NCI-H1417 treated with DMSO at 0.1 percent for 48 hours (cell line): ENCODE measurements around the gene THADA.
"Not testable (repeated sequence)": the region's sequence is repeated elsewhere in the genome, so short reads cannot be mapped to it uniquely, and the experiment has no call there.

Experiments
- DNase-seq: peaks from one replicate; lab custom pipeline; 2025; lab: John Stamatoyannopoulos, UW

THADA gene

DNA sequence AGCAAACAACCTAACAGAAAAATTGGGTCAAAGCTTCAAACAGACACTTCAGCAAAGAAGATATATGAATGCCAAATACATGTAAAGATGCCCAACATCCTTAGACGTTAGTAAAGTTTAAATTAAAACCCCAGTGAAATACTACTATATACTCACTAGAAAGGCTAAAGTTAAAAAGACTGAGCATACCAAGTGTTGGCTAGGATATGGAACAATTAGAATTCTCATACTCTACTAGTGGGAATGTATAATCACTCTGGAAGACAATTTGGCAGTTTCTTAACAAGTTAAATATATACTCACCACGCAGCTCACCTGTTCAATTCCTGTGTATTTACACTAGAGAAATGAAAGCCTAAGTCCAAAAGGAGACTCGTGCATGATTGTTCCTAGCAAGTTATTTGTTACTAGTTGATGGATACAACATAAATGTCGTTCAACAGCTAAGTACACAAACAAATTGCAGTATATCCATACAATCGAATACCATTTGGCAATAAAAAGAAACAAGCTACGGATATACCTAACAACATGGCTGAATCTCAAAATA lies 185.7 kb downstream of the THADA start:
- no peak for DNase-seq

DNA sequence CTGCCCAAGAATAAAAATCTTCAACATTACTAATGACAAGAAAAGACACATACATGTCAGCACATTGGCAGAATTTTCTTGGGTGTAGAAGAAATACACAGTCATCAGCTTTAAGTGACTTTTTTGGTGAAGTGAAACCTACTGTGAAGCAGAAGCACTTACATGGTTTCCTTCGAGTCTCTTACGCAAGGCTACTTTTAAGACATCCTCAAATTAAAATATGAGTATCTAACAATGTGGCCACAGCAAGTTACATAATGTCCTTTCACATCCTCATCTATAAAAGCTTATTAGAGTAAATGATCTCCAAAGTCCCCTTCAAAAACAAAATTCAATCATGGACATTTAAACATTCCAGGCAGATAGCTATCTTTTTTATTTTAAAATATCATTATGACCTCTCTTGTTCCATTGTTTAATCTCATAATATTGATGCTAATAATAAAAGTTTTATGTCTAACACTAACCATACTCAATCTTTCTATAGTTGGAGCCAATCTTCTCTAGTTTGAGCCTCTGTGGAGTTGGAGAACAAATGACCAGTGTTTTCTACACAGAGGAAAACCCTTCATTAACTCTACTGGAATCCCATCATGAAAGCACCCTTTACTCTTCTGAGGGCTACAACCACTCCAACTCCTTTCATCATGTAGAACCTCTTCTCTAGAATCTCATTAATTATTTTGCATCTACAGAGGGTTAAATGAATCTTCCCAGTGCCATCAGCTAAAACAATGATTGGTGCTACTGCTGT lies 187.3 kb downstream of the THADA start:
- DNase-seq: no peak

DNA sequence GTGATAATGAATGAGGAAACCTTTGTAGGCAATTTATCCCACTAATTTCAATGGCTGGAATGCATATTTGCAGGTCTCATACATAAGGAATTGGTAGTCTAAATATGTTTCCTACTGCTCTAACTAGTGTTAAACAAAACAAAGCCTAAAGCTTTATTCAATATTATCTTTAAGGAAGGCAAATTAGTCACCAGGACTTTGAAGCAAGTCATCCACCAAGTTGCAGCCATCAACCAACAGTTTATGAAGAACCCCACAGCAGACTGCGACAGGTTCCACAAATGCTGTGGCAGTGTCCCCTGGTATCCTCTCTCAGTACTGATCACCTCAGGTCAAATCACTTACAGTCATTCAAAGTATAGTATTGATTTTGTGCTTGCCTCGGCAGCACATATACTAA lies 187.9 kb downstream of the THADA start:
- DNase-seq: no peak

DNA sequence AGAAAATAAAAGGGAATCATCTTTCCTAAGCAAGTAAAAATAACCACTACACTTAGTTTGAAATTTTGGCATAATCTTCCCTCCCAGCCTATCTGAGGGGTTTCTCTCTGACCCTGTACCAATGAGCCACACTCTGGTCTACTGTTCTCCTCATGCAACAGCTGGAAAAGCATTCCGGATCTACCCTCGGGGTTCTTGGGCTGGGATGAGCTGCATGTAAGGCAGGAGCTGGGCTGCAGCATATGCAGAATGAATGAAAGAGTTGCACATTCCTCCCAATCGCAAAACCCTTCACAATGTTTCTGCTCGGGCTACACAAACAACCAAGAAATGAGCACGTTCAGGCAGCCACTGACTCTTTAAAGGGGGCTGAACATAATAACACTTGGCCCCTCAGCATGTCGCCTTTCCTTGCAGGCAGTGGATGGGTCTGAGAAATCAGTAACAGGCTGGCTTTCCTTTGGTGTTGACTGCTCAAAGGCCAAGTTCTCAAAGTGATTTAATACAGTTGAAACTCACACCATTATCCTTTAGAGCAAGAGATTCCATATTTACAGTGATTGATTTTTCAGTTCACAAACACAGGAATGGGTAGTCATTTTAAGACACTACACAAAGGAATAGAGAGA lies 189.1 kb downstream of the THADA start:
- DNase-seq: no peak

DNA sequence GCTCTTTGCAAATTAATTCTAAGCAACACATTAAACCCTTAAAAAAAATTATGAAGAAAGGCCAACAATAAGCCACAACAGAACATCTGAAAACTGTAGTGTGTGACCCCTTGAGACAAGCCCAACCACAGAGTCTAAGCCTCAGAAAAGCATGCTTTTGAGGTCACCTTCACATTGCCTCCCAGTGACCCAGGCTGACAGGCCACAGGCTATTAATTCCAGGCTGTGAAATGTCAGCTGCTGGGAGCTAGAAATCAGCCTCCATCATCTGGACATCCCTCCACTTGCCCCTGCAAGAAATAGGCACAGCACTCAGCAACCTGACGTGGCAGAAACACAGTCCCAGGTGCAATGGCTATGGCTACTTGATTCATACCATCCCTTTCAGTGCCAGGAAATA lies 190.0 kb downstream of the THADA start:
- no peak for DNase-seq

DNA sequence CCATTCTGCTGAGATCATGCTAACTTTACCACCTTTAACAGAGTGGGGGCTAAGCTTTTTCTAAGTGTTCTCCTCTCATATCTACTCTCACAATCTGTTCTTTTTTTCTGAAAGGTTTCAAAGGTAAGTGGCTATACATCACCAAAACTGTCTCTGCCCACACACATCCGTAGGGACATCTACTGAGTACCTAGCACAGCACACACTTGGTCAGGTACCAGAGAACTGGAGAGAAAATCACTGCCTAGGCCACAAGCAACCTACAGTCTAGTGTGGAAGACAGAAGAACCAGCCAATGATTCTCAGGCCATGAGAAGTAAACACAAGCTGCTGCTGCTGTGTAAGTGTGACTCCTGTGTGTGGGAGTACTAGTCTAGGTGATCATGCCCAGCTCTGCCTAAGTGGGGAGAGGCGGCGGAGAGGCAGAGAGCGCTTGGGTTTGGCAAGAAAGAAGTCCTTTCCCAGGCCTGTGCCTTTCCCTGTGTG lies 193.3 kb downstream of the THADA start:
- DNase-seq: no peak

DNA sequence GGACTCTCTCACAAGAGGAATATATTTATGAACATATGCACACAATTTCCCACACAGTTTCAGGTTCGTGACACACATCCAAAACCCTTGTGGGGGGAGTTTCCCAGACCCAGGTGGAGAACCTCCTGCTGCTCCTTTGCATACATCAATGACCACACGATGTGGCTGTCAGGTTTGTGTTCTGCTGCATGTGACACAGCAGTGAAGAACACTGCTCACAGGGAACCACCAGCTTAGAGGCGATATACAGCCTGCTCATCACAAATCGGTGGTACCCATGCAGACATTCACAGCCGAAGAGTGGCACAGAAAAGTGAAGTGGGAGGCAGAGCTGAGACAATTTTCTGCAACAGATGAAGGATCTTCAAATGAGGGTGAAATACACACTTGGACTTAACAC lies 193.8 kb downstream of the THADA start:
- DNase-seq: no peak

DNA sequence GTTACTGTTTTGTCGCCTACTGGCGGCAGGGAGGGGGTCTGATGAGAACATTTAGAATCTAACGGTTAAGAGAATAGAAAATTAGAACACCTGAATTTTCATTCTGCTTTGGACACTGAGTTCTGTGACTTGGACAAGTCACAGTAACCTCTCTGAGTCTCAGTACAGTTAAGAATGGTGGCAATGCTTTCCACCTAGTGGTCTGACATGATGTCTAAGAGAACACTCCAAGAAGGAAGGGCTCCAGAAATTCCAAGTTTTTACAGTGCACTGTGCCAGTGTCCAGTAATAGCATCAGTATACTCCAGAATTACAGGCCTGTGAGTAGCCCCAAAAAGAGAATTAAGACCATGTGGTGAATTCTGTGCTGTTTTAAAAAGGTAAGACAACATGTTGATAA lies 195.3 kb downstream of the THADA start:
- DNase-seq: no peak

DNA sequence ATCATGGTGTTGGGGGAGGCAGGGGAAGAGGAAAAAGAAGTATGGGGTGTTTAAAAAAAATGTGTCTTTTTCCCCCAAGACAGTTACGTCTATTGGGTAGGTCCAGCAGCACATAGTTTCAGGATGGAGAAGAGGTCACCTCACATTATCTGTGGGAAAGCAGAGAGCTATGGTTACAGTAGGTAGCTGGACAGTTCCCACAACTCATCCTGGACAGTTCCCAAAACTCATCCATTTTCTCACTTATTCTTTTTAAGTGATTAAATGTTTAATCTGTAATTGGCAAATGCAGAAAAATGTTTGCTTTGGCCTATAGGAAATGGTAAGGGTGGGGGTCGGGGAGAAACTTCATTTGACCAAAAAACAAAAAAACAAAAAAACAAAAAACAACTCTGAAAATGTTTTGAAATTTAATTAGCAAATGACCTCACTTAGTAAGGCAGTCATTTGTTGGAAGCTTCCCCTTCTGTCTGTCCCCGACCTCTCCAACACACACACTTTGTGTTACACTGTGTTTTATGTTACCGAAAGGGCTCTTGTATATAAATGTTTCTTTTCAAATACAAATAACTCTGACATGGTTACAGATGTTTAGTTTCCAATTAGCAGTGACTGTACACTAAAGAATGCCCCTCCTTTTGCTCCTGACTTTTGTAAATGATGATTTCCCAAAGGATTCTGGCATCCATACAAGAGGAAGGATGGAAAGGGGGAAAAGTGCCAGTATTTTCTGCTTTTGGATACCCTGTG lies 196.1 kb downstream of the THADA start:
- DNase-seq: no peak

DNA sequence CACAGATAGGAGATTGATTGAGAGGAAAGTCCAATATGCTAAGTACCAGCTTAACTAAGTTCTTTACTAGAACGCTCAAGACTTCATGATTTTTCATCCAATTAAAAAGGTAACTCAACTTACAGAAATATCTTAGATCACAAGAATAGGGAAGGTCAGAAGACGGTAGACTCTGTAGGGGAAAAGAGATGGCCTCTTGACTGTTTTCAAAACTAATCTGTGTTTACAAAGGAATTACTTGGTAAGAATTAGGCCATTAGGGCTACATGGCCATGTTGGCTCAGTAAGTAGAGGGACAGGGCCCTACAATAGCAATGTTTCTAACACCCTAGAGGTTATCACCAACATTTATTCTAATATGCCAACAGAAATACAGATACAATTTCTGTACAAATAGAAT lies 196.7 kb downstream of the THADA start:
- no peak for DNase-seq

DNA sequence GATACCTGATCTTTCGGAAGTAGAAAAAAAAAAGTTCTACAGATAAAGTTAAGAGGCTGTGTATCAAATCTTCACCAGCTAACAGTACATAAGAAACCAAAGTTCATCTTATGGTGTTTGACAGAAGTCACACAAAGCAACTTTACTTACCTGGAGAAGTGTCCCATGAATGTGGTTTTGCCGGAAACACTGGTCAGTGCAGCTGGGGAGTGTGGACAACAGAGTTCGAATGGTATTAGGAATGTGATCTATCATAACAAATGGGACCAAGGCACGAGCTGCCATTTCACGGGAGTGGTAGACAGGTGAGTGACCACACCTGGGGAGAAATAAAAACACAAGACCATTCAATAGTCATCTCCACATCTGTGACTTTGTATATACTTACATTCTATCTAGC lies 198.0 kb downstream of the THADA start:
- no peak for DNase-seq

DNA sequence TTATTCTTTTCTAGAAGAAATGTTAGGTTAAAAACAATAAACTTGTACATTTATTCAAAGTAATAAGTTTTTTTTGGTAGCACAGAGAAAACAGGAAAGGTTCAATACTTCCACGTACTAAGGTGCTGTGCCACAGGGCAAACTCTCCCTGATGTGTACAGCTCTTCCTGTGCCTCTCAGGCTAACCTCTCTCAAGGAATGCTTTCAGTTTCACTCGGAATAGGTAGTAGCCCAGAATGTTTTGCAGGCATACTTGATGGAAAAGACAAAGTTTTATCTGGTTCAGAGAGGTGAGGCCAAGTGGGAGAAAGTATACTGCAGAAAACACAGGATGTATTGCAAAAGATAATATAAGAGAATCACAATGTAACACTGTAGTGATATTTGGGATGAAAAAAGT lies 198.4 kb downstream of the THADA start:
- DNase-seq: no peak

DNA sequence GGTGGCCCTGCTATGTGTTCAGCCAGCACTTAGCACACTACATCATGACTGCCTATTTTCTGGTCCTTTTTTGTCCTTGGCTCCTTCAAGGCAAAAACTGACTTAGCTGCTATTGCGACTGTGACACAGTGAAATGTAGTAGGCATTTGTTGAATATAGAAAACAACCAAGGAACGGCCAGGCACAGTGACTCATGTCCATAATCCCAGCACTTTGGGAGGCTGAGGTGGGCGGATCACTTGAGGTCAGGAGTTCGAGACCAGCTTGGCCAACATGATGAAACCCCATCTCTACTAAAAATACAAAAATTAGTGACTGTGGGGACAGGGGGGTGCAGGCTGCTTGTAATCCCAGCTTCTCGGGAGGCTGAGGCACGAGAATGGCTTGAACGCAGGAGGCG lies 199.5 kb downstream of the THADA start:
- DNase-seq: not testable (repeated sequence)

DNA sequence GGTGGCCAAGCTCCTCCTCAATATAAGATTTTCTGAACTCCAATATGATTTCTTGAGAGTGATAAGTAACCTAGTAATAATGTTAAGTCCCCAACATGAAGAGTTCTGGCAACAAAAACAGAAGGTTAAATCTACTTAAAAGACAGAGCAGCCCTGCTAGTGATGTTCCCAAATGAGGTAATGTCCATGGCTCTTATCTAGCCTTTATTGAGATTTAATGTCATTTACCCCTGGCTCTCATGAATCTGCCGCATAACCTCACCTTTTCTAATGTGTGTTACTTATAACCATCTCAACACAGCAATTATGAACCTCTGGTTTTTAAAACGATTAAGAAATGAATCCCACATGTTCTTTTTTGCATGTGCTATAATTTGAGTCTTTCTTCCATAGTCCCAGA lies 201.9 kb downstream of the THADA start:
- no peak for DNase-seq

DNA sequence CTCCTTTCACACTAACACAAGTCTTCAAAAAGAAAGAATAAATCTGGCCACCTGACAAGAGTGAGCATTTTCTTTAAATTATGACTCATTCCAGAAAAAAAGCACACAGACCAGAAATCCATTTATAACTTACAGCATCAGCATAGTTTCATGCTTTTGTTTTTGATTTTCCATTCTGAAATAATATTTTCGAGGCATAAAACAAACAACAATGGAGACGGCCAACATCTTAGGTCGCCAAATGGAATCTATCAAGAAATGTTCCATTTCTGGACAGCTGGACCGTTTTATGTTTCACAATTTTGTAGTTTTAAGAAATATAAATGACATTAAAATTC lies 204.0 kb downstream of the THADA start:
- DNase-seq: no peak

DNA sequence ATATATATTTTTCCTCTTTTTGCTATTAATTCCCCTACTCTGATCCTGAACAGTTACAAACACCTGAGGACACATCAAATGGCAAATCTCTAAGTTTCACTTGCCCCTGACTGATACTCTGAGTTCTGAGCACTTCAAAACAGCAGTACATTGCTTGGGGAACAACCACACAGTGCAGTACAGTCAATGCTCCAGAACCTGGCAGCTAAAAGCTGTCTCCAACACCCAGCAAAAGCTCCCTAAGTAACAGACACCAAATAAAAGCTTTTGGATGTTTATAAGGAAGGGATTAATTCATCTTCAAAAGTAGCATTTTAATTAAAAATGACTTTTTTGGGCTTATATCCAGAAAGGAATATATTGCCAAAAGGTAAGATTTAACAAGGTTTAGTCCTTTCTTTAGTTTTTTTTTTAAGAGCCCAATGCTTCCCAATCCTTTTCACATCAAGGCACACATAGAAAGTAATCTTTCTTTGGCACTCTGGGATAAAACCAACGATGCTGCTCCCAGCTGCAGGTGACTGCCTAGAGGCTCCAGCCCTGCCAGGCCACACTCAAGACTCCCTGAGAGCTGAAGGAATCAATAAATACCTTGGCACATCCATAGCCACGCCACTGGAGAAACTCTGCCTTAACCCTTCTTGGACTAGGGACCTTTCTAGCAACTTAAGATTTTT lies 204.5 kb downstream of the THADA start:
- no peak for DNase-seq

DNA sequence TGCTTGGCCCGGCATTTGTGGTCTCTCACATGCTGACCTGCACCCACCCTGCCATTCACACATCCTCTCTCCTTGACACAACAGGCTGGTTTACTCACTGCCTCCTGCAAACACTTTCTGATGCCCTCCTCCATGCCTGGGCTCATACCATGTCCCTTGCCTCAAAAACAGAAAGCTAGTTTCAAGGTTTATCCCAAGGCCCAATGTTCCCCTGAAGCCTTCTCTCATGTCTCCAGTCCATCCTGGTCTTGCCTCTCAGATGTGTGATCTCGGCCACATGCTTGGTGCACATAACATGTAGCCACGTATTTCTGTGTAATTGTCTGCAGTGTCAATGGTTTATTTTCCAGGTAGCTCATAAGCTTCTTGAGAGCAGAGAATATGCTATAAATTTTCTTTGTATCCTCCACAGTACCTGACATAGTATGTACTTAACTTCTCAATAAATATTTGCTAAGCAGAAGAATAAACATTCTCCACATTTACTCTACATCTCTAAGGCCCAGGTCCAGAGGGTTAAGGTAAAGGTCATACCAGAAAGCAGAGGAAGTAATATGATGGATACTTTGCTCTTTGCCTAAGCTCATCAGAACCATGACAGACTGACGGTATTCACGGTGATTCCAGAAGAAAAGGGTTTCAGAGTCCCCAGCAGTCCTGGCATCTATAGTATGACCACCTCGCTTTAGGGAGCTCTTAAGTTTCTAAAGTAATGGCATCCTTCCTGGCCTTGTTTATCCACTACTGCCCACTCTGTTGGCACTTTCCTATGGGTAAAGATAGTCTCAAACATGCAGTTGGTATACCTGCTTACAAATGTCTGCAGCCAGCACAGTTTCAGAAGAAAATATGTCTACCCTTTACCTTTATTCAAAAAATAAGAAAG lies 206.0 kb downstream of the THADA start:
- no peak for DNase-seq

DNA sequence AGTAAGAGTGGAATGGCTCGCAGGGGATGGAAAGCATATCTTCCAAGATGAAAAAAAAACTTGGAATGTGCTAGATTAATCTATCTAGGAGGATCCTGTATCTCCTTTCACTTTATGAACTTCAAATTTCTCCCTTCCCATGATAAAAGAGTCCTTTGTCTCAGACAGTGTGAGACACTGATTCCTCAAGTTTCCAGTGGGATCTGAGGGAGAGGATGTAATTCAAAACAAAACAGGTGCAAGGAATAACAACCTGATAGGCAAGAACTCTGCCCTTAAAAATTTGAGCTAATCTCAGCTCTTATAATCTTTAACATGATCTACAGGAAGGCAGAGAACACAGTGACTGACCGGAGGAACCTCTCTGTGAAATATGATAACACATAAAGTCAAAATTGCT lies 207.5 kb downstream of the THADA start:
- no peak for DNase-seq

DNA sequence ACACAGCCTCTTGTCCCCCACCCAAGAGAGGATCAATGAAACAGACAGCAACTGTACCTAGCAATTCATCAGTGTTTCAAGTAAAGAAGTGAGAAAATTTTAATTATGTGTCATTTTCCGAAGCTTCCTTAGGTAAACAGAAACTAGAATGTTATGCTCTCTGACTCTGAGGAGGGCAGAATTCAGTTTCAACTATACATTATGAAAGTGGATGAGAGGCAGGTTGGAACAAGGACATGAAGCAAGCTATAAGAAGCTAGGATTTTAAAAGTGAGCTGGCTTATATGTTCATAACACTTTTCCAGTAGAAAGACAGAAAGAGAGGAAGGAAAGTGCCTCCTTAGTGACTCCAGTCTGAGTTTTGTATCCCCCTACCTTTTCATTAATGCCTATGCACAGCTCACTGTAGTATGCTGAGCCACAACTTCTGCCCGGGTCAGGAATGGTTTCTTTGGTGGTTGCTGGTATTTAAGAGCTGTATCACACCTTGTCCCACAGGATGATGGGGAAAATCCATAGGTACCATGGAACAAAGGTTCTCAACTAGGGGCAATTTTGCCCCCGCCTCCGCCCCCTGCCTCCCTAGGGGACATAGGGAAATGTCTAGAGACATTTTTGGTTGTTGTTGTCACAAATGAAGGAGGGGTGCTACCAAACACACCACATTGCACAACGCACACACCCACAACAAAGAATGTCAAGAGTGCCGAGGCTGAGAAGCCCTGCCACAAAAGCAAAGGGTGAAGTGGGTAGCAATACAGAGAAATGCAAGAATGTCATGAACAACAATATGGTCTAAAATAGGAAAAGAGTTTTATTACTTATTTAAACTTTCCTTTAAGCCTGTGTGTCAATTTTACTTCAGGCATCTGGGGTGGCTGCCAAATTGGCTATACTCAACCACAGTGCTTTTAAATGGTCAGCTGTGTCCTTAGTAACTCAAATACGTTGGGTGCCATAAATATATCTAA lies 208.5 kb downstream of the THADA start:
- no peak for DNase-seq

DNA sequence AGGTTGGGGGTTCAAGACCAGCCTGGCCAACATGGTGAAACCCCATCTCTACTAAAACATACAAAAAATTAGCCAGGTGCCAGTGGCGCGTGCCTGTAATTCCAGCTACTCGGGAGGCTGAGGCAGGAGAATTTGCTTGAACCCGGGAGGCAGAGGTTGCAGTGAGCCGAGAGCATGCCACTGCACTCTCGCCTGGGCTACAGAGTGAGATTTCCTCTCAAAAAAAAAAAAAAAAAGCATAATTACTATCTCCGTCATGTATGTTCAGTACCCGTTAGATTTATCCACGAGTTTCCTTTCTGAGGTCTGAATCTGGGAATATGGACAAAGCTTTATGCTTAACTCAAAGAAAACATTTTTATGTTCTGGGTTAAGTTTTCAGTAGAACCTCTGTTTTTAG lies 209.2 kb downstream of the THADA start:
- not testable (repeated sequence) for DNase-seq
